Mammary epithelial cell (primary cell): ENCODE data around the gene CTPS2.

Experiments used
- CTCF ChIP-seq, 2 donors: IDR thresholded peaks in 1 of 2; conservative IDR thresholded peaks in 1 of 2; 2 replicates each; pipeline ENCODE4 v1.5.1; 2011 to 2012; ENCODE audit warnings: inconsistent platforms in 2 of 2, low read length in 2 of 2, mild to moderate bottlenecking in 2 of 2, control low read depth in 1 of 2, low read depth in 1 of 2; ENCODE audit not compliant: insufficient read depth in 1 of 2; ENCODE audit errors: extremely low read depth in 1 of 2
- EZH2 ChIP-seq: IDR thresholded peaks from 2 replicates; pipeline ENCODE4 v1.6.1; 2012; ENCODE audit warnings: low read length, inconsistent platforms, borderline replicate concordance

- no peak for TF ChIP-seq CTCF (conservative IDR thresholded peaks at IDR 0.05 in 1 of 2, IDR thresholded peaks at IDR 0.05 in 1 of 2; ENCODE audit: extremely low read depth in 1 of 2, insufficient read depth in 1 of 2, low read depth in 1 of 2, low read length in 2 of 2)
- no peak for TF ChIP-seq EZH2
These were observed 59.0 kb downstream of the CTPS2 start for GRCh38 chrX:16653424-16653823.
